GM12873 (cell line): ENCODE data around the gene PTPRM.

Experiments
- TF ChIP-seq, protein P1 (sequence below): IDR thresholded peaks from 2 replicates; pipeline ENCODE4 v1.5.1; 2012; ENCODE audit warnings: low read depth, mild to moderate bottlenecking, moderate library complexity, low read length, control low read depth; ENCODE audit not compliant: insufficient read depth; ENCODE audit errors: missing control alignments

The PTPRM gene

GRCh38 chr18:8361941-8362471 lies 794.9 kb downstream of the PTPRM start:
- TF ChIP-seq, protein P1, sequence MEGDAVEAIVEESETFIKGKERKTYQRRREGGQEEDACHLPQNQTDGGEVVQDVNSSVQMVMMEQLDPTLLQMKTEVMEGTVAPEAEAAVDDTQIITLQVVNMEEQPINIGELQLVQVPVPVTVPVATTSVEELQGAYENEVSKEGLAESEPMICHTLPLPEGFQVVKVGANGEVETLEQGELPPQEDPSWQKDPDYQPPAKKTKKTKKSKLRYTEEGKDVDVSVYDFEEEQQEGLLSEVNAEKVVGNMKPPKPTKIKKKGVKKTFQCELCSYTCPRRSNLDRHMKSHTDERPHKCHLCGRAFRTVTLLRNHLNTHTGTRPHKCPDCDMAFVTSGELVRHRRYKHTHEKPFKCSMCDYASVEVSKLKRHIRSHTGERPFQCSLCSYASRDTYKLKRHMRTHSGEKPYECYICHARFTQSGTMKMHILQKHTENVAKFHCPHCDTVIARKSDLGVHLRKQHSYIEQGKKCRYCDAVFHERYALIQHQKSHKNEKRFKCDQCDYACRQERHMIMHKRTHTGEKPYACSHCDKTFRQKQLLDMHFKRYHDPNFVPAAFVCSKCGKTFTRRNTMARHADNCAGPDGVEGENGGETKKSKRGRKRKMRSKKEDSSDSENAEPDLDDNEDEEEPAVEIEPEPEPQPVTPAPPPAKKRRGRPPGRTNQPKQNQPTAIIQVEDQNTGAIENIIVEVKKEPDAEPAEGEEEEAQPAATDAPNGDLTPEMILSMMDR: no peak

- TF ChIP-seq, protein P1: no peak
Measured at GRCh38 chr18:8362863-8363262, 795.7 kb downstream of the PTPRM start.

DNA sequence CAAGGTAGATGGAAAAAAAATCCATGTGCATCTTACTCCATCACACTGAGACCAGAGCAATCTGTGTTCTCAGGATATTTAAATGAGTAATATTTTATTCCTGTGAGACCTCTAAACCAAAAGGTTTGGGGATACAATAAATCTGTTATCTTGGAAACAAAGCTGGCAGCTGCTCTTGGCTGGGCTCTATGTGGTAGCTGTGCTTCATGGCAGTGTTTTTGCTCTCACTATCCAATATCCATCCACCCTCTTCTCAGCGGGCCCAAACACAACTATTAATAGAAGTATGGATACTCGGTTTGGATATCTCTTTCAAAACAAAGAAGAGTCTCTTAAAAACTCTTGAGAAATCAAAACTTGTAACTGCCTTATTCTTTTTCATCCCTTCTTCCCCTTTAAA lies 797.3 kb downstream of the PTPRM start:
- TF ChIP-seq, protein P1: no peak

- TF ChIP-seq, protein P1: no peak
Measured at GRCh38 chr18:8365006-8365405, 797.9 kb downstream of the PTPRM start.

DNA sequence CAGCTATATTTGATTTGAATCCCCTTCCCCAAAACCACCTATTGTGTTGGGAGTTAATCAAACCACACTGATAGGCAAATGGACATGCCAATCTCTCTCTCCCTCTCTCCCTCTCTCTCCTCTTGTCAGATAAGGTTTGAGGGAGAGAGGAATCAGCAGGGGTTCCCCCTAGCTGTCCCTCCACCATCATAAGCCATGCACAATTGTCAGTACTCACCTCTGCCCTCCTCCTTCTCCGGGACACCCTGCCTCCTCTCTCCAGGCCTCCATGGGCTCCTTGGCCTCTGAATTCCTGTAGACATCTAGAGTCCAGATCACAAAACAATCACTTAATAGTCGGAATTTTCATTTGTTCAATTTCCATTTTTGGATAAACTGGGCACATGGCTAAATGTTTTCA lies 798.4 kb downstream of the PTPRM start:
- TF ChIP-seq, protein P1: no peak

- TF ChIP-seq, protein P1: no peak
Measured at GRCh38 chr18:8366070-8366469, 799.0 kb downstream of the PTPRM start.

GRCh38 chr18:8366656-8367055 lies 799.5 kb downstream of the PTPRM start:
- TF ChIP-seq, protein P1: no peak
